Mesendoderm (in vitro differentiated cells): Measurements from ENCODE around the gene MED16.

Source experiments
- DNase-seq: peaks from one replicate; pipeline ENCODE4 v3.0.0; 2013
- H2AK5ac ChIP-seq: 2 replicates; pipeline ENCODE4 v1.6.1; 2013; ENCODE audit warnings: low read length, inconsistent platforms
- H2BK120ac ChIP-seq: 2 replicates; pipeline ENCODE4 v1.6.1; 2013; ENCODE audit warnings: low read depth, mild to moderate bottlenecking, low read length, moderate library complexity, mixed read lengths
- H2BK15ac ChIP-seq: replicated peaks from 2 replicates; pipeline ENCODE4 v1.6.1; 2013; ENCODE audit warnings: low read depth, mild to moderate bottlenecking, moderate library complexity
- H2BK5ac ChIP-seq: 2 replicates; pipeline ENCODE4 v1.6.1; 2013; ENCODE audit warnings: low read length, inconsistent platforms
- H3K18ac ChIP-seq: 2 replicates; pipeline ENCODE4 v1.6.1; 2013; ENCODE audit warnings: mild to moderate bottlenecking, low read length, mixed read lengths
- H3K23ac ChIP-seq: one replicate; pipeline ENCODE4 v1.6.1; 2013; ENCODE audit warnings: low read length
- H3K27ac ChIP-seq: 2 replicates; pipeline ENCODE4 v1.5.1; 2013; ENCODE audit warnings: low read depth, mild to moderate bottlenecking, inconsistent platforms, low read length, moderate library complexity
- H3K27me3 ChIP-seq: 2 replicates; pipeline ENCODE4 v1.6.1; 2013; ENCODE audit warnings: low read length, control low read depth, mild to moderate bottlenecking, inconsistent platforms; ENCODE audit not compliant: insufficient read depth, poor library complexity
- H3K36me3 ChIP-seq: 2 replicates; pipeline ENCODE4 v1.6.1; 2013; ENCODE audit warnings: low read length, inconsistent platforms; ENCODE audit not compliant: control insufficient read depth, insufficient read depth
- H3K4ac ChIP-seq: one replicate; pipeline ENCODE4 v1.6.1; 2013; ENCODE audit warnings: low read depth, mild to moderate bottlenecking, low read length, moderate library complexity
- H3K4me1 ChIP-seq: 2 replicates; pipeline ENCODE4 v1.6.1; 2013; ENCODE audit warnings: low read depth, low read length, inconsistent platforms; ENCODE audit not compliant: control insufficient read depth
- H3K4me2 ChIP-seq: 2 replicates; pipeline ENCODE4 v1.6.1; 2013; ENCODE audit warnings: low read length
- H3K4me3 ChIP-seq: 2 replicates; pipeline ENCODE4 v1.5.1; 2013; ENCODE audit warnings: mild to moderate bottlenecking, low read length
- H3K56ac ChIP-seq: one replicate; pipeline ENCODE4 v1.6.1; 2013; ENCODE audit warnings: low read length
- H3K79me1 ChIP-seq: 2 replicates; pipeline ENCODE4 v1.6.1; 2013; ENCODE audit warnings: low read length, inconsistent platforms
- H3K79me2 ChIP-seq: 2 replicates; pipeline ENCODE4 v1.6.1; 2013; ENCODE audit warnings: mild to moderate bottlenecking, low read length; ENCODE audit not compliant: control insufficient read depth, insufficient read depth
- H3K9ac ChIP-seq: 2 replicates; pipeline ENCODE4 v1.6.1; 2013; ENCODE audit warnings: low read length, inconsistent platforms
- H4K5ac ChIP-seq: one replicate; pipeline ENCODE4 v1.6.1; 2013; ENCODE audit warnings: low read length
- H4K8ac ChIP-seq: one replicate; pipeline ENCODE4 v1.6.1; 2013; ENCODE audit warnings: low read depth, mild to moderate bottlenecking, control low read depth, low read length, moderate library complexity
- WGBS: extraction: QIAGEN DNeasy Blood & Tissue Kit; methylation state at CpG from one replicate; pipeline ENCODE4 v1.1.7; 2013; ENCODE audit warnings: low lambda C conversion rate, missing lambda C conversion rate; ENCODE audit not compliant: insufficient coverage; ENCODE audit errors: extremely low coverage; 5-methylcytosine and 5-hydroxymethylcytosine counted together

MED16 gene

GRCh38 chr19:875265-875879, 17.6 kb downstream of the MED16 start:
- no peak overlapping the region for H3K23ac ChIP-seq
- no peaks in the 10 kb centered on the region for H3K4me1 ChIP-seq
- no peaks in the 10 kb centered on the region for H3K27me3 ChIP-seq
- no peak overlapping the region for H3K27ac ChIP-seq
- H3K79me1 ChIP-seq = no peaks in the 10 kb centered on the region
- no peak overlapping the region for H3K18ac ChIP-seq
- no peak for DNase-seq
- no peak overlapping the region for H4K8ac ChIP-seq
- H3K36me3 ChIP-seq = no peaks in the 10 kb centered on the region
- no peak overlapping the region for H3K9ac ChIP-seq
- no peak overlapping the region for H4K5ac ChIP-seq
- WGBS = no CpG with 5 or more reads among the region's 28 CpGs
- no peak overlapping the region for H3K4ac ChIP-seq
- no peak overlapping the region for H2BK15ac ChIP-seq
- no peak overlapping the region for H2BK5ac ChIP-seq
- H3K56ac ChIP-seq = no peak overlapping the region
- H3K4me2 ChIP-seq = no peak overlapping the region
- no peak overlapping the region for H3K4me3 ChIP-seq
- no peak overlapping the region for H2BK120ac ChIP-seq
- H2AK5ac ChIP-seq = no peak overlapping the region
- H3K79me2 ChIP-seq = no peaks in the 10 kb centered on the region

DNA sequence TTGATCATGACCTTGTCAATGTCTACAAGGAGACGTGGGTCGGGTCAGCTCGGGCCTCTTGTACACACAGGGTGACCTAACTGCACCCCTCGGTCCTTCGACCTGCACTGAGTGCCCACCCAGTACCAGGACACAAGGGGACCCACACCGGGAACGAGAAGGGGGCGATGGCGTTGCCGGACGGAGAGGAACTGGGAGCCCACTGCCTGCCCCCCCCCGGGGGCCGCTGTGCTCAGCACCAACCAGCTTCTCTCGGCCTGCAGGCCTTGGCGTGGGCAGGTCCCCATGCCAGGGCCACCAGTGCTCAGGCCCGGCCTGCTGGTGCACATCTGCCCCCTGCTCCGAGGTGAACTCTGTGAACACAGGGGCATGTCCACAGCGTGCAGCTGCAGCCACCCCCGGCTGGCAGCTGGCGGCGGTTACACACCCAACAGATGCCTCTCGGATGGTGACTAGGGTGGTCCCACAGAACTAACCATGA, 19.4 kb downstream of the MED16 start:
- H3K56ac ChIP-seq = no peak overlapping the region
- H3K27ac ChIP-seq = no peak overlapping the region
- peaks cover 2% of the 10 kb centered on the region for H3K36me3 ChIP-seq
- no peak for DNase-seq
- no peaks in the 10 kb centered on the region for H3K79me2 ChIP-seq
- no peak overlapping the region for H2AK5ac ChIP-seq
- H2BK15ac ChIP-seq = no peak overlapping the region
- H3K18ac ChIP-seq = no peak overlapping the region
- H4K8ac ChIP-seq = no peak overlapping the region
- no peaks in the 10 kb centered on the region for H3K79me1 ChIP-seq
- no peak overlapping the region for H3K23ac ChIP-seq
- H3K4me3 ChIP-seq = no peak overlapping the region
- no peaks in the 10 kb centered on the region for H3K27me3 ChIP-seq
- H3K9ac ChIP-seq = no peak overlapping the region
- H3K4me1 ChIP-seq = no peaks in the 10 kb centered on the region
- H3K4ac ChIP-seq = no peak overlapping the region
- H3K4me2 ChIP-seq = no peak overlapping the region
- no peak overlapping the region for H2BK120ac ChIP-seq
- no CpG with 5 or more reads among the region's 22 CpGs for WGBS
- no peak overlapping the region for H2BK5ac ChIP-seq
- H4K5ac ChIP-seq = no peak overlapping the region

GRCh38 chr19:873084-873483, 19.9 kb downstream of the MED16 start:
- H3K79me1 ChIP-seq = no peaks in the 10 kb centered on the region
- H3K36me3 ChIP-seq = peaks cover 2% of the 10 kb centered on the region
- H3K9ac ChIP-seq = no peak overlapping the region
- H3K27ac ChIP-seq = no peak overlapping the region
- H3K4ac ChIP-seq = no peak overlapping the region
- H3K79me2 ChIP-seq = no peaks in the 10 kb centered on the region
- WGBS = no CpG with 5 or more reads among the region's 13 CpGs
- no peak overlapping the region for H3K23ac ChIP-seq
- H4K8ac ChIP-seq = no peak overlapping the region
- H3K56ac ChIP-seq = no peak overlapping the region
- H3K18ac ChIP-seq = no peak overlapping the region
- H2BK5ac ChIP-seq = no peak overlapping the region
- no peak overlapping the region for H2AK5ac ChIP-seq
- H4K5ac ChIP-seq = no peak overlapping the region
- no peaks in the 10 kb centered on the region for H3K27me3 ChIP-seq
- H3K4me2 ChIP-seq = no peak overlapping the region
- no peak overlapping the region for H2BK15ac ChIP-seq
- peak; percentile 74 for DNase-seq
- H3K4me3 ChIP-seq = no peak overlapping the region
- H3K4me1 ChIP-seq = no peaks in the 10 kb centered on the region
- no peak overlapping the region for H2BK120ac ChIP-seq

- no peak overlapping the region for H3K27ac ChIP-seq
- H3K9ac ChIP-seq = no peak overlapping the region
- no peak overlapping the region for H4K8ac ChIP-seq
- no peak overlapping the region for H2BK5ac ChIP-seq
- peak overlapping the region; percentile 25 for H3K56ac ChIP-seq
- H3K4me2 ChIP-seq = no peak overlapping the region
- H2BK15ac ChIP-seq = no peak overlapping the region
- no peak overlapping the region for H2AK5ac ChIP-seq
- H3K4me3 ChIP-seq = no peak overlapping the region
- DNase-seq = peak; percentile 88
- H4K5ac ChIP-seq = no peak overlapping the region
- no peak overlapping the region for H3K4ac ChIP-seq
- H3K79me2 ChIP-seq = no peaks in the 10 kb centered on the region
- no peak overlapping the region for H2BK120ac ChIP-seq
- H3K36me3 ChIP-seq = peaks cover 2% of the 10 kb centered on the region
- H3K4me1 ChIP-seq = no peaks in the 10 kb centered on the region
- H3K27me3 ChIP-seq = no peaks in the 10 kb centered on the region
- no peak overlapping the region for H3K18ac ChIP-seq
- no peak overlapping the region for H3K23ac ChIP-seq
- WGBS = no CpG with 5 or more reads among the region's 27 CpGs
- H3K79me1 ChIP-seq = no peaks in the 10 kb centered on the region
Measured at GRCh38 chr19:872266-872951, 20.6 kb downstream of the MED16 start.

DNA sequence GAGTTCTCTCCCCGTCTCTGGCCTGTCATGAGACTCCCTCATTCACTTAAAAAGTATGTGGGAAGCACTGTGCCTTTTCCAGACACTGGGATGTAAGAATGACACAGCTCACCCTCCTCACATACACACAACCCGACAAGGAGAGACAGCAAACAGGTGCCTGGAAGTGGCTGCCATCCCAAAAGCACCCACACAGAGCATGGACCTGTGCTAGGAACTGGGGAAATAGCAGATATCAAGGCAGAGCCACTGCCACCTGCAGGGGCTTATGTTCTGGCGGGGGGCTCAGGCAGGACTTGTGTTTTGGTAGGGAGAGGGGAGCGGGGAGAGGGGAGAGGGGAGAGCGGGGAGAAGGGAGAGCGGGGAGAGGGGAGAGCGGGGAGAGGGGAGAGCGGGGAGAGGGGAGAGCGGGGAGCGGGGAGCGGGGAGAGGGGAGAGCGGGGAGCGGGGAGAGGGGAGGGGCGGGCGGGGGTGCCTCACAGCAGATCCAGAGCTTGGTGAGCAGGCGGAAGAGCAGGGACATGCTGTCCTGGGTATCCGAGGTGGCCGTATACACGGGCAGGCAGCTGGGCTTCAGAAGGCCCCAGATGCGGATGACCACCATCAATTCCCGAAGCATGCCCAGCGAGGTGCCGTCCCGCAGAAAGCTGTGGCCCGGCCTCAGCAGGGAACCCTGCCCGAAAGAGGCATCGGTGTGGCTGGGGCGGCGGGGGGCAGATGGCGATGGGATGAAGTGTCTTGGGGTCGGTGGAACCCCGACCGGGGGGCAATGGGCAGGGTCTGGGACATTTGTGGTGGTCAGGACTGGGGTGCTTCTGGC, 21.3 kb downstream of the MED16 start:
- H3K27me3 ChIP-seq = no peaks in the 10 kb centered on the region
- no peak overlapping the region for H3K27ac ChIP-seq
- H3K18ac ChIP-seq = no peak overlapping the region
- no peaks in the 10 kb centered on the region for H3K79me1 ChIP-seq
- H3K4me2 ChIP-seq = no peak overlapping the region
- H3K4me1 ChIP-seq = no peaks in the 10 kb centered on the region
- no peak overlapping the region for H3K4me3 ChIP-seq
- H2BK15ac ChIP-seq = no peak overlapping the region
- no peak overlapping the region for H3K4ac ChIP-seq
- no peak overlapping the region for H3K23ac ChIP-seq
- H3K79me2 ChIP-seq = no peaks in the 10 kb centered on the region
- no peak overlapping the region for H3K9ac ChIP-seq
- no peak overlapping the region for H4K8ac ChIP-seq
- no peak overlapping the region for H3K56ac ChIP-seq
- WGBS = no CpG with 5 or more reads among the region's 33 CpGs
- DNase-seq = peak; percentile 87
- H4K5ac ChIP-seq = no peak overlapping the region
- no peak overlapping the region for H2BK5ac ChIP-seq
- no peak overlapping the region for H2BK120ac ChIP-seq
- peaks cover 2% of the 10 kb centered on the region for H3K36me3 ChIP-seq
- no peak overlapping the region for H2AK5ac ChIP-seq
